ENCODE results near the gene POTEM. TPM values are rescaled to one million over a fixed set of nuclear protein-coding genes. Genes with fewer than 3 reads are reported as not detected.
A peak's percentile ranks its signal among the peaks of the same experiment; 100 is the strongest.
"Not testable (repeated sequence)": the region's sequence is repeated elsewhere in the genome, so short reads cannot be mapped to it uniquely, and the experiment has no call there.

Gene POTEM
- total RNA-seq, result not detected

- not testable (repeated sequence) for DNase-seq (ENCODE audit: low spot score); H3K27ac Mint-ChIP-seq; ATAC-seq; H3K9me3 Mint-ChIP-seq; H3K36me3 Mint-ChIP-seq; H3K4me3 Mint-ChIP-seq; H3K27me3 Mint-ChIP-seq; H3K4me1 Mint-ChIP-seq (ENCODE audit: low read depth in 2 of 2)
Measured at GRCh38 chr14:18967134-18967533, at the start of gene POTEM. Gene POTEM (plus strand): TSS chr14:18967434. CDS start chr14:18967486, 52 bp downstream.

GRCh38 chr14:18918345-18918744 lies 48.9 kb upstream of the POTEM start:
- not testable (repeated sequence) for H3K4me3 Mint-ChIP-seq; DNase-seq (ENCODE audit: low spot score); H3K27me3 Mint-ChIP-seq; H3K27ac Mint-ChIP-seq; H3K4me1 Mint-ChIP-seq (ENCODE audit: low read depth in 2 of 2); ATAC-seq; H3K9me3 Mint-ChIP-seq; H3K36me3 Mint-ChIP-seq

GRCh38 chr14:18920052-18920451 lies 47.2 kb upstream of the POTEM start:
- not testable (repeated sequence) for H3K36me3 Mint-ChIP-seq; H3K9me3 Mint-ChIP-seq; H3K4me1 Mint-ChIP-seq (ENCODE audit: low read depth in 2 of 2); H3K4me3 Mint-ChIP-seq; H3K27me3 Mint-ChIP-seq; DNase-seq (ENCODE audit: low spot score); H3K27ac Mint-ChIP-seq
- peak in 1 of 2 donors; percentile 44 for ATAC-seq

- H3K36me3 Mint-ChIP-seq; H3K4me1 Mint-ChIP-seq (ENCODE audit: low read depth in 2 of 2); H3K27ac Mint-ChIP-seq; H3K4me3 Mint-ChIP-seq; DNase-seq (ENCODE audit: low spot score); H3K9me3 Mint-ChIP-seq; H3K27me3 Mint-ChIP-seq: not testable (repeated sequence)
- peak in 1 of 2 donors; percentile 51 for ATAC-seq
Measured at GRCh38 chr14:18921055-18921701, 46.1 kb upstream of the POTEM start.

GRCh38 chr14:18936848-18937247 lies 30.4 kb upstream of the POTEM start:
- H3K27me3 Mint-ChIP-seq; H3K36me3 Mint-ChIP-seq; H3K4me1 Mint-ChIP-seq (ENCODE audit: low read depth in 2 of 2); ATAC-seq; H3K9me3 Mint-ChIP-seq; H3K4me3 Mint-ChIP-seq; H3K27ac Mint-ChIP-seq; DNase-seq (ENCODE audit: low spot score): not testable (repeated sequence)

DNA sequence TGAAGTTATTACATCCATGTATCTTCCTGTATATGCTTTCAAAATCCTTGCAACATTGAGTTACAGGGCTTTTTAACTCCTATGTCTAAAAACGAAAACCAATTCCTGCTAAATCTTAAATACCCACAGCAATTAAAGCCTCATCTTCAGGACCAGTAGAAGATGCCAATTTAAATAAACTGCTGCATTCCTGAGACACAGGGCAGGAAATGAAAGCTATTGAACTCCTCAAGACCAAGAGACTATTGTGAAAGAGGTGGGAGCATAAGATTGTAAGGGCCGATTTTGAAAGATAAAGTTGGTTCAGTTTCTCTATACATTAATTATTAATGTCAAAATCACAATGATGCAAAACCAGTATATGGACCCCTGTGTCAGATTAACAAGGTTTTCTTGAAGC lies 28.5 kb upstream of the POTEM start:
- not testable (repeated sequence) for H3K9me3 Mint-ChIP-seq; ATAC-seq; DNase-seq (ENCODE audit: low spot score); H3K36me3 Mint-ChIP-seq; H3K4me1 Mint-ChIP-seq (ENCODE audit: low read depth in 2 of 2); H3K27ac Mint-ChIP-seq; H3K4me3 Mint-ChIP-seq; H3K27me3 Mint-ChIP-seq

GRCh38 chr14:18949939-18950338 lies 17.3 kb upstream of the POTEM start:
- not testable (repeated sequence) for H3K4me3 Mint-ChIP-seq; H3K36me3 Mint-ChIP-seq; H3K4me1 Mint-ChIP-seq (ENCODE audit: low read depth in 2 of 2); H3K9me3 Mint-ChIP-seq; DNase-seq (ENCODE audit: low spot score); H3K27me3 Mint-ChIP-seq; ATAC-seq; H3K27ac Mint-ChIP-seq

- peak; percentile 47 for DNase-seq (ENCODE audit: low spot score)
- ATAC-seq; H3K27ac Mint-ChIP-seq; H3K9me3 Mint-ChIP-seq; H3K36me3 Mint-ChIP-seq; H3K27me3 Mint-ChIP-seq; H3K4me1 Mint-ChIP-seq (ENCODE audit: low read depth in 2 of 2); H3K4me3 Mint-ChIP-seq: not testable (repeated sequence)
Measured at GRCh38 chr14:18953085-18953484, 14.1 kb upstream of the POTEM start.

DNA sequence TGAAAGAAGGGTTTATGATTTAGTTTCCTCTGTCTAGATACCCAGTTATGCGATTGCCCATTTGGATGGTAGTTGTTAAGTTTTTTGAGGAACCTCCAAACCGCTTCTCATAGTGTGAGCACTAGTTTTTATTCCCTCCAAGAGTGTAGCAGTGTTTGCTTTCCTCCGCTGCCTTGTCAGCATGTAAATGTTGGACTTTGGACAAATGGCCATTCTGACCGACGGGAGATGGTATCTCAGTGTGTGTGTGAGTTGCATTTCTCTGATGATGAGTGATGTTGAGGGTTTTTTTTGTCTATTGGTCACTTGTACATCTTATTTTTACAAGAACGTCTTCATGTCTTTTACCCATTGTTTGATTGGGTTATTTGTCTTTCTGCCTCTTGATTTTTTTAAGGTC lies 11.4 kb upstream of the POTEM start:
- not testable (repeated sequence) for H3K27ac Mint-ChIP-seq; H3K4me1 Mint-ChIP-seq (ENCODE audit: low read depth in 2 of 2); H3K27me3 Mint-ChIP-seq; ATAC-seq; H3K9me3 Mint-ChIP-seq; H3K36me3 Mint-ChIP-seq; H3K4me3 Mint-ChIP-seq; DNase-seq (ENCODE audit: low spot score)

GRCh38 chr14:18961576-18961975 lies 5.7 kb upstream of the POTEM start:
- not testable (repeated sequence) for H3K36me3 Mint-ChIP-seq; H3K9me3 Mint-ChIP-seq; H3K4me3 Mint-ChIP-seq; H3K27ac Mint-ChIP-seq; H3K4me1 Mint-ChIP-seq (ENCODE audit: low read depth in 2 of 2); ATAC-seq; H3K27me3 Mint-ChIP-seq
- DNase-seq (ENCODE audit: low spot score), result peak; percentile 12

GRCh38 chr14:18962143-18962542 lies 5.1 kb upstream of the POTEM start:
- H3K27ac Mint-ChIP-seq; H3K4me3 Mint-ChIP-seq; H3K4me1 Mint-ChIP-seq (ENCODE audit: low read depth in 2 of 2); H3K9me3 Mint-ChIP-seq; ATAC-seq; DNase-seq (ENCODE audit: low spot score); H3K27me3 Mint-ChIP-seq; H3K36me3 Mint-ChIP-seq: not testable (repeated sequence)

DNA sequence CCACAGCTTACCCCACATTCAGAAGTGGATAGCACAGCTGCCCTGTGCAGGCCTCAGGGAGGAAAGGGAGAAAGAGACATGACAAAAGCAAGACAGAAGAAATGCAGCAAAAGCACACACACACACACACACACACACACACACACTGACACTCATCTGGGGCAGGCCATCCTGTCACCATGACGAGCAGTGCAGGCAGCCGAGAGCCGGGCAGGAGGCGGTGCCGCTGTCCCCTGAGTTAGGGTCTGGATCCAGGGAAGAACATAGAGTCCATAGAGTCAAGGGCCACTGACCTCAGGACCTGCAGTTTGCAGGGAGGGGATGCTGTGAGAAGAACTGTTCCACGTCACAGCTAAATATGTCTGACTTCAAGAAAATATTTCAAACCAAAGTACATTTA lies 4.0 kb upstream of the POTEM start:
- H3K9me3 Mint-ChIP-seq; H3K27me3 Mint-ChIP-seq; H3K4me3 Mint-ChIP-seq; H3K36me3 Mint-ChIP-seq; H3K4me1 Mint-ChIP-seq (ENCODE audit: low read depth in 2 of 2); H3K27ac Mint-ChIP-seq: not testable (repeated sequence)
- peak in 1 of 2 donors; percentile 50 for ATAC-seq
- DNase-seq (ENCODE audit: low spot score), result peak; percentile 16

- H3K27ac Mint-ChIP-seq; H3K4me1 Mint-ChIP-seq (ENCODE audit: low read depth in 2 of 2); H3K4me3 Mint-ChIP-seq; H3K36me3 Mint-ChIP-seq; DNase-seq (ENCODE audit: low spot score); H3K9me3 Mint-ChIP-seq; H3K27me3 Mint-ChIP-seq: not testable (repeated sequence)
- peak in 1 of 2 donors; percentile 52 for ATAC-seq
Measured at GRCh38 chr14:18964878-18965277, 2.4 kb upstream of the POTEM start.

- not testable (repeated sequence) for H3K4me1 Mint-ChIP-seq (ENCODE audit: low read depth in 2 of 2); H3K4me3 Mint-ChIP-seq; H3K27me3 Mint-ChIP-seq; DNase-seq (ENCODE audit: low spot score); H3K36me3 Mint-ChIP-seq; ATAC-seq; H3K27ac Mint-ChIP-seq; H3K9me3 Mint-ChIP-seq
Measured at GRCh38 chr14:19002566-19002965, 35.3 kb downstream of the POTEM start.

DNA sequence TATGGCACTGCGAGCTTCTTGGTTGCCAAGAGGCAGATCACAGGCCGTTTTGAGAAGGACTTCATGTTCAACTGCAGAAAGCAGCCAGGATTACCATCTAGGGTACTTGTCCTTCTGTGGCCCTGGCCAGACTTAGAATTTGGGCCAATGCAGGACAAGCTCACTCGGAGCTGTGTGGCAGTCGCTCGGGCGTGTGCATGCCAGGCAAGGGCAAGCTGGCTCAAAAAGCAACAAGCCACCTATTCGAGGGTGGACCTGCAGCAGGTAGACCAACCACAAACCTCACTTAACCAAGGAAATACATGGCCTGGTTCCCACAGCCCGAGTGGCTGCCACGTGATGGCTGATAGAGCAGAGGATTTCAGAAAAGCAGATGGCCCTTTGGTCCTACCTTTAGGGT lies 39.3 kb downstream of the POTEM start:
- H3K4me3 Mint-ChIP-seq; H3K36me3 Mint-ChIP-seq; DNase-seq (ENCODE audit: low spot score); H3K4me1 Mint-ChIP-seq (ENCODE audit: low read depth in 2 of 2); H3K27me3 Mint-ChIP-seq; H3K27ac Mint-ChIP-seq; H3K9me3 Mint-ChIP-seq; ATAC-seq: not testable (repeated sequence)

Measured in natural killer cell treated with Interleukin-12 subunit alpha and Interleukin-12 subunit beta and Interleukin-15 and Interleukin-18, amount 100 ng/mL, for 72 hours (primary cell).